Right ventricle myocardium superior (tissue), 1 donor: Measurements from ENCODE around the gene LRRK1. TPM values are rescaled to one million over a fixed set of nuclear protein-coding genes. Genes with fewer than 3 reads are reported as not detected.

Experiments
- ATAC-seq: fragments of 200-7000 bp; cut with Tn5 transposase; one replicate; pipeline ENCODE4 v1.9.1; 2020; ENCODE audit warnings: mild to moderate bottlenecking; ENCODE audit not compliant: poor library complexity
- DNase-seq: peaks from one replicate; pipeline ENCODE4 v3.0.0-alpha.2; 2020
- intact Hi-C: fragments of 100-400 bp; cut with DNase I; formaldehyde crosslinking; loops from one replicate; pipeline ENCODE4 v1.11.2; 2022
- total RNA-seq: library from RNA; stranded (reverse); fragmentation: NEBNext Ultra II Directional; extraction: Animal tissue kit (Norgen Biotek cat#: 25700); gene quantifications from one replicate; pipeline ENCODE4 v1.2.1, GENCODE V29; 2021
- donor health status: DM: no; HTN: yes; CAD: no; lungs with severe emphysema.

Gene LRRK1
- total RNA-seq, 1 donor from 2014 or later, result 3.0 TPM

DNA sequence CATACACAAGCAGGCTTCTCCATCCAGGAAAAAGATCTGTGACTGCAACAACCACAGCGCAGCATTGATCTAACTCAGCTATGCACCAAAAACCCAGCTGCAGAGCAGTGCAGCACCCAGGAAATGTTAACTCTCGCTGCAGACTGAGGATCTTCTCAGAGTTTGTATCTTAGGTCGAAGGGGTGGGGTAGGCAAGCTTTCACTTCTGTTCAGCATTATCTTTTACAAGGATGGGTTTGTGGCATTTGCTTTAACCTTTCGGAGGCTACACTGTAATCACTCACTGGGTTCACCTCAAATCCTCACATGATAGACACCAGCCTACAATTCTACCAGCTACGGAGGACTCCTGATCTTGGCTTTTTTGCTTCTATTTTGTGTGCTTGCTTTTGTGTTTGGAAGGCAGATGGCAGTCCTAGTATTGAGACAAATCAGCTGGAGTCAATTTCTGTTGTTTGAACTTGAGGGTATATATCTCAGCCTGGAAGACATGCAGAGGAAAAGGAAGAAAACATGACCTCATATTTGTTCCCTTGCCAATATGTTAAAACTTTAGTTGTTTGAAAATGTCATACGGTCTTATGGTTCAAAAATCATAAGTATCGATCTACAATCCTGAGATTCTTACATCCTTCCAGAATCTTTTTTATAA is 25.2 kb downstream of the LRRK1 start:
- DNase-seq, result no peak
- no peak for ATAC-seq
- intact Hi-C loops, result no loop called here

DNA sequence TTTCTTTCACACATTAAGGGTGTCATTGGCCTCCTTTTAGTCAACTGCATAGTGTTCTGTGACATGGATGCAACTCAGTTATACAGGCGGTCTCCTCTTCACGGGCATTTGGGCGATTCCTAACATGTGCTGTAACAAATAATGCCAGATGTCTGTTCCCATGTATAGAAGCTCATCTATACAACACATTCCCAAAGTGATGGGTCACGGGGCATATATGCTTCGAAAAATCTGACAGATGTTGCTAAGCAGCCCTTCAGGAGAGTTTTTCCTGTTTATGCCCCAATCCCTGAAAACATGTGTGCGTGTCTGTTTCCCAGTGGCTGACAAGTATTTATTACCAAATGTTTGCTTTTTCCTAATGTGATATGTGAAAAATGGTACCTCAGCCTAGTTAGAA is 25.8 kb downstream of the LRRK1 start:
- intact Hi-C loops, result no loop called here
- no peak for ATAC-seq
- no peak for DNase-seq

DNA sequence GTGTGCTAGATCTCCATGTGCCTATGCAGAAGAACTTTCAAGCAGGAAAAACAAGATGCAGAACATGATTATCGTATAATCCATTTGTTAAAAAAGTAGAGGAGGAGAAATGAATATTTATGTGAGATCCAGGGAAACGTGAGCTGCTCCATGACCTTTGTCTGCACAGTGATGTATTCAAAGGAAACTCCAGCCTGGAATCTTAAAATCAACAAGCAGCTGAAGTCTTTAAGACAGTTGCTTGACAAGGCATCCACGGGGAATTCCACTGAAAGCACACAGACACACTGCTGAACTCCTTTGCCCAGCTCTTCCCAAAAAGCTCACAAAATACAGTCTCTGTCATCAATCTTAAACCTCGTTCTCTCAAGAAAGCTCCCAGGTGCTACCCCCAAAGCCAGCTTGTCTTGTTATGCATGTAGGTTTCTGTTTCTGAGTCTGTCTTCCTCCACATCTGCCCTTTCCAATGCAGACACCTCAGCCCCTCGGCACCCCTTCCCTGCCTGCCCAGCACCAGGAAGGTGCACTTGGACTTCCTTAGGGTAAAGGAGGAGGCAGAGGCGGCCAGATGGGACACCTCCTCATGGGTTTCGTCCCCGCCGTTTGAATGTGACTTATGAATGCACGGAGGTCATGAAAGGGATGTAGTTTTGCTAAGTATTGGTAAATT is 28.7 kb downstream of the LRRK1 start:
- DNase-seq (no peak), ATAC-seq (no peak)
- intact Hi-C loops, result no loop called here

DNA sequence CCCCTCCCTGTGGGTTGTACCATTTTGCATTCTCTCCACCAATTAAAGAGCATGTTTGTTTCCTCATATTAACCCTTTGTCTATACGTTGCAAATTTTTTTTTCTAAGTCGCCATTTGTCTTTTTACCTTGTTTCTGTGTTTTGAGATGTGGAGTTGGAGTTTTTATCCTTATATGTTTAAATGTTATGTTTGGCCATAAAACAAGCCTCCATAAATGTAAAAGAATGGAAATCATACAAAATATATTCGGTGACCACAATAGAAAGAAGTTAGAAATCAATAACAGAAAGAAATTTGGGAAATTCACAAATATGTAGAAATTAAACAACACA is 29.2 kb downstream of the LRRK1 start:
- no peak for DNase-seq
- intact Hi-C loops, result no loop called here
- ATAC-seq, result no peak

DNA sequence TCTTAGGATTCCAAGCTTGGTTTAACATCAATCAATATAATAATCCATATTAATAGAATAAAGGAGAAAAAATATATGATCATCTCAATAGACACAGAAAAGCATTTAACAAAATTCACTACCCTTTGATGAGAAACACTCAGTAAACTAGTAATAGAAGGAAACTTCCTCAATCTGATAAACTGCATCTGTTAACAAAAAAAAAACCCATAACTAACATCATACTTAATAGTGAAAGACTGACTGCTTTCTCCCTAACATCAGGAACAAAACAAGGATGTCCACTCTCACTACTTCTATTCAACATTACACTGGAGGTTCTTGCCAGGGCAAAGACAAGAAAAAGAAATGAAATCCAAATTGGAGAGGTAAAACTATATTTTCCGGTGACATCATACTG is 30.5 kb downstream of the LRRK1 start:
- intact Hi-C loops, result no loop called here
- DNase-seq (no peak), ATAC-seq (no peak)

DNA sequence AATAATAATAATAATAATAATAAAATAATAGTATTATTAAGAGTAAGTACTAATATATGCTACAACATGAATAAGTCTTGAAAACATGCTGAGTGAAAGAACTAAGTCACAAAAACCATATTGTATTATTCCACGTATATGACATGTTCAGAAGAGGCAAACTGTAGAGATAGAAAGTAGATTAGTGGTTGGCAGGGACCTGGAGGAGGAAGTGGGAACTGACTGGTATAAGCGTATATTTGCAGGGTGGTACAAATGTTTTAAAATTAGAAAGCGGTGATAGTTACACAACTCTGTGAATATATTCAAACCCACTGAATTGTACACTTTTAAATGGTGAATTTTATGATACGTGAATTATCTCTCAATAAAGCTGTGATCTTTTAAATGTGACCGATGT is 32.8 kb downstream of the LRRK1 start:
- DNase-seq (no peak), ATAC-seq (no peak)
- intact Hi-C loops, result no loop called here

- intact Hi-C loops, result no loop called here
These were observed 33.4 kb downstream of the LRRK1 start for GRCh38 chr15:100952566-100952965.

DNA sequence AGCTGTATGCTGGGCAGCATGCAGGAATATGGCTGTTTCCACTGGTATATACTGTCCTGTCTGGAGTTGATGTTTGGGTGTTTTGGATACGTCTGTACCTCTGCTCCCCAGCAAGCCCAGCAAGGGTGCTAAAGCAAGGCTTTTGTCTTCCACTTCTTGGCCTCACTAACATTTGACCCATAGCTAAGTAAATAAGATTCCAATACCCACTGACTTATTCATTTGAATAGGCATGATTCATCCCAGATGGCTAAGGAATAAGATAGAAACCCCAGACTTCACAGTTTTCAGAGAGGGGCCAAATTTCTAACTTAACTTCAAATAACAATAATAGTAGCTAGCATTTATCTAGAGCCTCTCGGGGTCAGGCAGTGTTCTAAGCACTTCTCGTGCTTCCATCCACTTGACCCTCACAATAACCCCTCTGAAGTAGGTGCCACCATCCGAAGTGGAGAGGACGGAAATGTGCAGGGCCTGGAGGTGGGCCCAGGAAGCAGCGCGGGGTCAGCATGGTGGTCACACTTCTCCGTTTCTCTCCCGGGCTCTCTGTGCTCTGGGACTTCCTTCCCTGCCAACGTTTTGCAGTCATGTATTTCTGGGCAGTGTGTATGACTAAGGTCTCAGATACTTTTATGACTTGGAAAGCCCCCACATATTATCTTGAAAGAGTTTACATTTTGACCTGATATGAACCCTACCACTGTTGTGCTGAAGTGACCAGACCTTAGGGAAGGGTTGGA is 39.3 kb downstream of the LRRK1 start:
- DNase-seq (no peak), ATAC-seq (no peak)
- intact Hi-C loops, result no loop called here

More at GRCh38 chr15:100952566-100952965, 33.4 kb downstream of the LRRK1 start:
- DNase-seq (no peak), ATAC-seq (no peak)

DNA sequence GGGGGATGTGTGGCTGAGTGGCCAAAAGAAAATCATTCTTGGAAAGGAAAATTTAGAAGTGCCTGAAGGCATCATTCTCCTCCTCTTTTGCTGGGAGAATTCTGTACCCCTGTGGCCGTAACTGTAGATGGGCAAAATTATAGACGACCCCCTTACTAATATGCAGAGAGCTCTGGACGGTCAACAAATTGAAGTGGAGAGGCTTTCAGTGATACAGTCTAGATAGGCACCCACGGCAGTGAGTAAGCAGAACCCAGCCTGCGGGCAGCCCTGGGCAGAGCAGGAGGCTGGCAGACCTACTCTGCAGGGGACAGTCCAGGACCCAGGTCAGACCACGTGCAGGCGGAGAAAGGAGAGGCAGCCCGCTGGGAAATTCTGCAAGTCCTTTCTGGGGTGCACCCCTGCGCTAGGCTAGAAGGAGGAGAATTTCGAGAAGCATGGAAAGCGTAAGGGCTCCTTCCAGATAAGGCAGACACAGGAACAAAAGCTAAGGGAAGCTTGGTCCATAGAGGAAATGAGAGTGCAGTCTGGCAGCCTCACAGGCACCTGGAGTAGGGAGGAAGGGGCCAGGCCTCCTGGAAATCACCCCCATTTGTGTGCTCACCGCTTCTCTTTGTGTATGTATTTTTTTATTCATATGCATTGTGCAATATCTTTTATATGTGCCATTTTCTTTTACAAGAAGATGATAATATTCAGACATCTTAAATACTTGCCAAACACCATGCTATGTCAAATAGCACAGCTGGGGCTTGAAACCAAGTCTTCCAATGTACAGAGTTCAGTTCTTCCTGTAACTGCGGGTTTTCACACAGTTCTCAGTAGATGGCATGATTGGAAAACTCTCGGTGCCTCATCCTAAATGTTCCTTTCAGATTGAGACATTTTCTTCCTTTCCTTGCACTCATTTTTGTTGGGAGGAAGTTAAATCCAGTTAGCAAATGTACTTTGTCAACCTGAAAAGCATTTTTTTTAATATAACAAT is 40.2 kb downstream of the LRRK1 start:
- no peak for DNase-seq
- intact Hi-C loops, result no loop called here
- no peak for ATAC-seq

- DNase-seq (no peak), ATAC-seq (no peak)
- intact Hi-C loops, result no loop called here
These were observed 47.8 kb downstream of the LRRK1 start for GRCh38 chr15:100966997-100967396.

- DNase-seq (no peak), ATAC-seq (no peak)
- intact Hi-C loops, result no loop called here
These were observed 49.2 kb downstream of the LRRK1 start for GRCh38 chr15:100968050-100968966.

GRCh38 chr15:100972975-100973350 is 53.8 kb downstream of the LRRK1 start:
- intact Hi-C loops, result no loop called here
- no peak for DNase-seq
- ATAC-seq, result no peak

DNA sequence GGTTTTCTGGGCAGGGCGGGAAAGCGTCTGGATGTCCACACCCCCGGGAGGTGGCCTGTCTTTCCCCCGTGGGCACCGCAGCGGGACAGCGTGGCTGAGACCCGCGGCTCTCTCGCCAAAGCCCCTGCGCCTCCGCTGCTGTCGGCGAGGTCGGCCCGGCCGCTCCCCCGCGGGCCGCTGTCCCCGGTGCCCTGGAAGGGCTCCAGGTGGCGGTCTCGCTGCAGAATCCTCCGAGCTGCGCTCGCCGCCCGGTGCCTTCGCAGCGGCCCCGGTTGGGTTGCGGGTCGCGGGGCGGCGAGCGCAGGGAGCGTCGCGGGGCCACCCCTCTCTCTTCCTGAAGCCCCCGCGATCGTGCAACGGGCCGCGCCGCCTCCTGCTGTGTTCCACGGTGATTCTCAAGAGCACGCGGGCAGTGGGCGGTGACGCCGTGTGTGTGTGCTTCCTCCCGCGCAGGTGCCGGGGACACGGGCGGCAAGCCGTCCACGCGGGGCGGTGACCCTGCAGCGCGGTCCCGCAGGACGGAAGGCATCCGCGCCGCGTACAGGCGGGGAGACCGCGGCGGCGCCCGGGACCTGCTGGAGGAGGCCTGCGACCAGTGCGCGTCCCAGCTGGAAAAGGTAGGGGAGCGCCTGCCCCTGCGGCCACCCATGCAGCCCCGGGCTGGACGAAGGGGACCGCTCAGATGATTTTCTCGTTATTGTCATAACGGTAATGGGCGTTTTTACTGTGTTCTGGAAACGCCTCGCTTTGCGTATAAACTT is 54.4 kb downstream of the LRRK1 start:
- no peak for ATAC-seq
- intact Hi-C loops, result no loop called here

GRCh38 chr15:100975043-100975442 is 55.9 kb downstream of the LRRK1 start:
- intact Hi-C loops, result no loop called here
- ATAC-seq (no peak), DNase-seq (no peak)

More for the DNA sequence above, 54.4 kb downstream of the LRRK1 start:
- DNase-seq, result no peak

GRCh38 chr15:100980410-100981046 is 61.4 kb downstream of the LRRK1 start:
- intact Hi-C loops, result no loop called here
- ATAC-seq, result no peak
- no peak for DNase-seq

DNA sequence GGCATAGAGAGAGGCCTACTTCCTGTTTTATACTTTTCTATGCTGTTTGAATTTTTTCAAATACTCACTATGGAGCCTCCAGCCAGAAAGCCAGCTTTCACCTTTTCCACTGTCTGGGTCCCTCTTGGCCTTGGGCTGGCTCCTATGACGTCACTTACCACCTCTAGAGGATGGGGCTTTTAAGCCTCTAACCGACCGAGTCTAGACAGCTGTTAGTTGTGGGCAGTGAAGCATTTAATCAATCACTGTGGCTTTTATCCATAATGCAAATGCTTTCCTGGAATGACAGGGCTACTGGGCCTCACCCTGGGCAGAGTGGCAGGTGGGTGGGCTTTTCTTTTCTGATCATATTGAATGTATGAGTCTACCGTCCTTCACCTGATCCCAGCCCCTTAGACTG is 61.9 kb downstream of the LRRK1 start:
- intact Hi-C loops, result no loop called here
- DNase-seq (no peak), ATAC-seq (no peak)

- intact Hi-C loops, result no loop called here
- no peak for ATAC-seq
- no peak for DNase-seq
These were observed 64.1 kb downstream of the LRRK1 start for GRCh38 chr15:100983221-100983620.
